ENCODE data around the gene HMCN1.

- TF ChIP-seq CTCF (IDR thresholded peaks at IDR 0.05; ENCODE audit: low read length), result no peak
- no peak for TF ChIP-seq EZH2 (optimal IDR thresholded peaks at IDR 0.05; ENCODE audit: low read depth, low read length)
Observed at GRCh38 chr1:186122837-186123236, 388.6 kb downstream of the HMCN1 start.
